COLO668 (cell line): ENCODE measurements around the gene ILF2.

Experiments used
- DNase-seq: peaks from one replicate; lab custom pipeline; 2025; ENCODE audit not compliant: unreplicated experiment; lab: John Stamatoyannopoulos, UW

The ILF2 gene

GRCh38 chr1:153628638-153629342 lies 42.0 kb downstream of the ILF2 start:
- DNase-seq = no peak

- no peak for DNase-seq
These were observed 42.8 kb downstream of the ILF2 start, which contains the start of gene S100A1 for GRCh38 chr1:153627715-153628626. S100A1 (plus strand) TSS chr1:153628434; CDS start chr1:153630522, 2,088 bp downstream.

- DNase-seq = peak; percentile 93
These were observed 43.7 kb downstream of the ILF2 start, which contains the start of gene S100A13 for GRCh38 chr1:153626904-153627714. S100A13 (minus strand) TSS chr1:153627505; CDS start chr1:153626472, 1,033 bp downstream.

- no peak for DNase-seq
These were observed 44.3 kb downstream of the ILF2 start for GRCh38 chr1:153626477-153626903.

- DNase-seq = no peak
These were observed 45.7 kb downstream of the ILF2 start for GRCh38 chr1:153624965-153625611.

- DNase-seq = no peak
These were observed 47.7 kb downstream of the ILF2 start for GRCh38 chr1:153623101-153623500.

GRCh38 chr1:153619171-153619570 lies 51.6 kb downstream of the ILF2 start:
- no peak for DNase-seq

- DNase-seq = peak; percentile 87
These were observed 53.1 kb downstream of the ILF2 start for GRCh38 chr1:153617663-153618062.

GRCh38 chr1:153616917-153617311 lies 53.9 kb downstream of the ILF2 start:
- no peak for DNase-seq

GRCh38 chr1:153616144-153616916 lies 54.5 kb downstream of the ILF2 start, which contains the start of gene S100A14:
S100A14 (minus strand) TSS chr1:153616325; CDS start chr1:153615858, 467 bp downstream.
- peak; percentile 10 for DNase-seq

GRCh38 chr1:153615406-153615805 lies 55.4 kb downstream of the ILF2 start:
- no peak for DNase-seq

GRCh38 chr1:153614906-153615305 lies 55.9 kb downstream of the ILF2 start:
- no peak for DNase-seq

- no peak for DNase-seq
These were observed 56.4 kb downstream of the ILF2 start for GRCh38 chr1:153614189-153614900.

GRCh38 chr1:153613406-153613805 lies 57.4 kb downstream of the ILF2 start:
- no peak for DNase-seq

- no peak for DNase-seq
These were observed 58.0 kb downstream of the ILF2 start, which contains the start of gene S100A16 for GRCh38 chr1:153612755-153613331. S100A16 (minus strand) TSS chr1:153613137; CDS start chr1:153608151, 4,986 bp downstream.

GRCh38 chr1:153612111-153612754 lies 58.6 kb downstream of the ILF2 start:
- DNase-seq = no peak
